Stimulated activated naive CD8-positive, alpha-beta T cell treated with anti-CD3 and anti-CD28 coated beads, Interleukin-15, Interleukin-2, amounts not matched to agents 100 ng/mL and 50 ng/mL, for 24 hours (primary cell): ENCODE results near the gene STK25.

Experiments used
- H3K27ac Mint-ChIP-seq: one replicate; pipeline ENCODE4 v1.8.0; 2021; ENCODE audit warnings: mild to moderate bottlenecking, mixed read lengths
- H3K27me3 Mint-ChIP-seq: one replicate; pipeline ENCODE4 v1.8.0; 2021; ENCODE audit warnings: mixed read lengths
- H3K36me3 Mint-ChIP-seq: one replicate; pipeline ENCODE4 v1.8.0; 2021; ENCODE audit warnings: low read depth, mixed read lengths
- H3K4me1 Mint-ChIP-seq: one replicate; pipeline ENCODE4 v1.8.0; 2021; ENCODE audit warnings: low read depth, mixed read lengths
- H3K4me3 Mint-ChIP-seq: one replicate; pipeline ENCODE4 v1.8.0; 2021; ENCODE audit warnings: mild to moderate bottlenecking, mixed read lengths
- H3K9me3 Mint-ChIP-seq: one replicate; pipeline ENCODE4 v1.8.0; 2021; ENCODE audit warnings: mixed read lengths

Gene STK25

DNA sequence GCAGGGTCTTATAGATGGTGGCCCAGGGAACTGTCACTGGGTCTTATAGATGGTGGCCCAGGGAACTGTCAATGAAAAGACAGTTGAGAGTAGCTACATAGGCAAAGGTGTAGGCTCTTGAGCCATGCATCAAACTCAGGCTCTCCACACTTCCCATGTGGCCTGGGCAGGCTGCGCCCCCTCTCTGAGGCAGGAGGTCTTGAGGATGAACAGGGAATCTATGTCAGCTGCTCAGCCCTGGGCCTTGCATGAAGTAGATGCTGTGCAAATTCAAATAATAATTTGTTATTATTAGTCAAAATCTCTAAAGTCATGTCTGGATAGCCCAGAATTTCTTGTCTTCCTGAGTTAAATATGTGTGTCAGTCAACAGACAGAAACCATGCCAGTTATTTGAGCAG lies 26.7 kb downstream of the STK25 start:
- Mint-ChIP-seq H3K36me3 (peaks cover 8% of the 10 kb centered on the region), H3K27ac (no peak overlapping the region), H3K9me3 (no peaks in the 10 kb centered on the region), H3K4me3 (no peak overlapping the region), H3K4me1 (no peaks in the 10 kb centered on the region), H3K27me3 (no peaks in the 10 kb centered on the region)

DNA sequence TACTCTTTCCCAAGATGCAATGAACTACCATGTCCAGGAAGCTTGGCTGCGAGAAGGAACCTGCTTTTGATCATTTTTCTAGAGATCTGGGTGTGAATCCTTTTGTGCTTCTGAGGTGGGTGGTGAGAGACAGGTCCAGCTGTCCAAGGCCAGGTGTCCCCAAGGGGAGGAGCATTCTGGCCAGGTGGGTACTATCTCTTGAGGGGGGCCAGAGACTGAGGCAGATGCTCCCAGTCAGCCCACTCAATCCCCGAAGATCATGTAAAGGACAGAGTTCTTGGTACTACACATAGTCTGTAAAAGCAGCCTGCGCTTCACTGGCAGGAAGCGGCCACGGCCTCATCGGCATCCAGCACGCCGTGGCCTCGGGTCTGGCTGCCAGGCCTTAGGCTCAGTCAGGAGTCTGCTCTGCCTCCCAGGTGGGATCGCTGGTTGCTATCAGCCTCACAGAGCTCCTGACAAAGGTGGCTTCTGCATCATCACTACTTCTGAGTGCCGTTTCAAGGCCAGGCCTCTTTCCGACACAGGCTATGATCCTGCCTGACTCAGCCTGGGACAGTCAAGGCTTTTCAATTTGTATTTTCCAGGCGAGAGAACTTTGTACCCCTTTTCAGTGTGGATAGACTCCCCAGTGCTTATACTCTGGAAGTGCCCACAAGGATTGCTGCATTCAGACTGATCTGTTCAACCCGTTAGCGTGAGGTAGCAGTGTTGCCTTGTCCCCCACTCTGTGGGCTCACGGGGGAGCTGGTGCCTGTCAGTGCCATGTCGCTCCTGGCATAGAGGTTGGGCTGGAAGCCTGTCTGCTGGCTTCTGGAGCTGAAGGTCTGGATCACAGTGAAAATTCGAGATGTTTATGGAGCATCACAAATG lies 29.1 kb downstream of the STK25 start:
- Mint-ChIP-seq H3K36me3 (peaks cover 7% of the 10 kb centered on the region), H3K4me1 (no peaks in the 10 kb centered on the region), H3K27ac (no peak overlapping the region), H3K27me3 (no peaks in the 10 kb centered on the region), H3K4me3 (no peak overlapping the region), H3K9me3 (no peaks in the 10 kb centered on the region)

GRCh38 chr2:241478166-241478565 lies 30.2 kb downstream of the STK25 start:
- Mint-ChIP-seq H3K27ac (no peak overlapping the region), H3K36me3 (peaks cover 7% of the 10 kb centered on the region), H3K9me3 (no peaks in the 10 kb centered on the region), H3K4me3 (no peak overlapping the region), H3K4me1 (no peaks in the 10 kb centered on the region), H3K27me3 (peaks cover under 1% of the 10 kb centered on the region)

- no peaks in the 10 kb centered on the region for H3K4me1 Mint-ChIP-seq
- H3K36me3 Mint-ChIP-seq = peaks cover 7% of the 10 kb centered on the region
- no peak overlapping the region for H3K27ac Mint-ChIP-seq
- H3K4me3 Mint-ChIP-seq = no peak overlapping the region
- H3K27me3 Mint-ChIP-seq = peaks cover 15% of the 10 kb centered on the region
- H3K9me3 Mint-ChIP-seq = no peaks in the 10 kb centered on the region
These were observed 33.1 kb downstream of the STK25 start for GRCh38 chr2:241475267-241475666.

DNA sequence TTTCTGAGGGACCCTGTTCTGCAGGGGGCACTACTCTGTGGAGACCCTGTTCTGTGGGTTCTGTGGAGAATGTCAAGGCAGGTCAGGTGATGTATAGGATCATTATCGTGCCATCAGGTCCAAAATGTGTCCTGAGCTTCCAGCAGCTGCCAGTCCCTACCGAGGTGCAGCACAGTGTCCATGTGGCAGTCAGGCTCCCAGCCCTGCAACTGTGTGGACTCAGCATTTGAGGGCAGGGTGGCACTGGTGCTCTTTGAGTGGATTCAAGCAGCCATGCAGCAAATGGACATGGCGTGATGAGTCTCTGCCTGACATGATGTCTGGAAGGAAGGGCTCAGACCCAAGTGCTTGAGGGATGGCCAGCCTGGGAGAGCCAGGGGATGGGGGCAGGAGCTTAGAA lies 35.0 kb downstream of the STK25 start:
- Mint-ChIP-seq H3K9me3 (no peaks in the 10 kb centered on the region), H3K27ac (no peak overlapping the region), H3K27me3 (peaks cover 15% of the 10 kb centered on the region)

DNA sequence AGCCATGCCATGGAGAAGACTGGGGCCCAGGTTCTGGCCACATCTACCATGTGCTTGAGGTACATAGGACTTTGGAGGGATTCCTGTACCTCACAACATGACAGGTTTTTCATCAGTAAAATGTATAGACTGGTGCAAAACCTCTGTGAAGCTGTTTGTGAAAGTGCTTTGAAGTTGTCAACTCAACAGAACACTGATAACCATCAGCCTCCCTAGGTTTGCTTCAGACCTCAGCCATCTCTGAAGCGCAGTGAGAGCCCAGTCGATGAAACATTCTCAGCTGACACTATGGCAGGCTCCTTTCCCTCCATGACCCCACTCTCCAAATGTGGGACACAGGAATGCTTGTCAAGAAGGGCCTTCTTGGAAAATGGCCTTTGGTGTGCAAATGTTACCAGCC lies 38.6 kb downstream of the STK25 start:
- Mint-ChIP-seq H3K27ac (no peak overlapping the region), H3K9me3 (no peaks in the 10 kb centered on the region), H3K4me1 (no peaks in the 10 kb centered on the region), H3K36me3 (no peaks in the 10 kb centered on the region), H3K4me3 (no peak overlapping the region), H3K27me3 (peaks cover 15% of the 10 kb centered on the region)

More for the DNA sequence above, 35.0 kb downstream of the STK25 start:
- Mint-ChIP-seq H3K4me3 (no peak overlapping the region), H3K36me3 (peaks cover 4% of the 10 kb centered on the region), H3K4me1 (no peaks in the 10 kb centered on the region)

DNA sequence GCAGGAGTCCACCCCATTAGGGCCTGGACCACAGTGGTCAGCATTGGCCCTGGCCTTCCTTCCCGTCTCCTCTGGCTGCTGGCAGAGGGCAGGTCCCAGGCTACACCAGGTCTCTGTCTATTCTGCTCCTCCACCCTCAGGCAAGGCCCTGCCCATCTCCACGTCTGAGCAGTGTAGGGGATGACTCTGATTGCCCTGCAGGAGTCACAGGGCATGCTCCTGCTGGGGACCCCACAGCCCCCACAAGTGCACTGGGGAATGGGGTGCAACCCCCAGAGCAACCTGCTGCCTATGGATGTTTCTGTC lies 40.0 kb downstream of the STK25 start:
- Mint-ChIP-seq H3K36me3 (no peaks in the 10 kb centered on the region), H3K27ac (no peak overlapping the region), H3K9me3 (no peaks in the 10 kb centered on the region), H3K27me3 (peaks cover 15% of the 10 kb centered on the region), H3K4me1 (no peaks in the 10 kb centered on the region), H3K4me3 (no peak overlapping the region)

GRCh38 chr2:241467777-241468475 lies 40.5 kb downstream of the STK25 start:
- H3K36me3 Mint-ChIP-seq = no peaks in the 10 kb centered on the region
- no peak overlapping the region for H3K4me3 Mint-ChIP-seq
- H3K9me3 Mint-ChIP-seq = no peaks in the 10 kb centered on the region
- no peaks in the 10 kb centered on the region for H3K4me1 Mint-ChIP-seq
- peaks cover 13% of the 10 kb centered on the region for H3K27me3 Mint-ChIP-seq
- no peak overlapping the region for H3K27ac Mint-ChIP-seq

- Mint-ChIP-seq H3K27me3 (no peaks in the 10 kb centered on the region), H3K4me1 (no peaks in the 10 kb centered on the region)
These were observed 42.2 kb downstream of the STK25 start for GRCh38 chr2:241466230-241466629.

DNA sequence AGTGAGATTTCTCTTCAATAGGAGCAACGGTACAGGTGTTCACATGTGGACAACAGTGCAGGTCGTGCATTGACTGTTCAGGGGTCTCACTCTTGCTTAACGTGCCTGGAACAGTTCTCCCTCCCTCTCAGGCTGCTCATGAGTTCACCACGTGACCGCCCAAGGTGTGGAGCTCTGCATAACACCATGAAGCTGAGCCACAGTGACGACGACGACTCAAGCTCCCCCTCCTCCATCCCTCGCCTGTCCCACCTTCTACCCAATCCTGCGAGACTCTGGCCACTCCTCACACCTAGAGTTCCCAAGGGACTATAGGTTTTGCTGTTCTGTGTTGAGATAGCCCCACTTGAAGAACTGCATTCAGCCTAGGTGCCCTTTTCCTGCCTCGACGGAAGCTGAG lies 42.8 kb downstream of the STK25 start:
- no peaks in the 10 kb centered on the region for H3K36me3 Mint-ChIP-seq
- no peak overlapping the region for H3K27ac Mint-ChIP-seq
- no peaks in the 10 kb centered on the region for H3K27me3 Mint-ChIP-seq
- no peaks in the 10 kb centered on the region for H3K4me1 Mint-ChIP-seq
- H3K9me3 Mint-ChIP-seq = no peaks in the 10 kb centered on the region
- no peak overlapping the region for H3K4me3 Mint-ChIP-seq

More at GRCh38 chr2:241466230-241466629, 42.2 kb downstream of the STK25 start:
- no peak overlapping the region for H3K27ac Mint-ChIP-seq
- no peaks in the 10 kb centered on the region for H3K9me3 Mint-ChIP-seq
- H3K4me3 Mint-ChIP-seq = no peak overlapping the region
- H3K36me3 Mint-ChIP-seq = no peaks in the 10 kb centered on the region

GRCh38 chr2:241463276-241464135 lies 44.9 kb downstream of the STK25 start:
- Mint-ChIP-seq H3K9me3 (no peaks in the 10 kb centered on the region), H3K4me3 (no peak overlapping the region), H3K27me3 (no peaks in the 10 kb centered on the region), H3K36me3 (no peaks in the 10 kb centered on the region), H3K27ac (no peak overlapping the region), H3K4me1 (no peaks in the 10 kb centered on the region)

- no peaks in the 10 kb centered on the region for H3K27me3 Mint-ChIP-seq
- no peaks in the 10 kb centered on the region for H3K4me1 Mint-ChIP-seq
- no peaks in the 10 kb centered on the region for H3K9me3 Mint-ChIP-seq
- H3K27ac Mint-ChIP-seq = no peak overlapping the region
- H3K36me3 Mint-ChIP-seq = no peaks in the 10 kb centered on the region
- H3K4me3 Mint-ChIP-seq = no peak overlapping the region
These were observed 46.4 kb downstream of the STK25 start for GRCh38 chr2:241461693-241462677.

GRCh38 chr2:241460631-241461030 lies 47.8 kb downstream of the STK25 start:
- H3K27me3 Mint-ChIP-seq = no peaks in the 10 kb centered on the region
- H3K4me1 Mint-ChIP-seq = no peaks in the 10 kb centered on the region
- H3K36me3 Mint-ChIP-seq = no peaks in the 10 kb centered on the region
- no peak overlapping the region for H3K27ac Mint-ChIP-seq
- H3K4me3 Mint-ChIP-seq = no peak overlapping the region
- H3K9me3 Mint-ChIP-seq = no peaks in the 10 kb centered on the region

DNA sequence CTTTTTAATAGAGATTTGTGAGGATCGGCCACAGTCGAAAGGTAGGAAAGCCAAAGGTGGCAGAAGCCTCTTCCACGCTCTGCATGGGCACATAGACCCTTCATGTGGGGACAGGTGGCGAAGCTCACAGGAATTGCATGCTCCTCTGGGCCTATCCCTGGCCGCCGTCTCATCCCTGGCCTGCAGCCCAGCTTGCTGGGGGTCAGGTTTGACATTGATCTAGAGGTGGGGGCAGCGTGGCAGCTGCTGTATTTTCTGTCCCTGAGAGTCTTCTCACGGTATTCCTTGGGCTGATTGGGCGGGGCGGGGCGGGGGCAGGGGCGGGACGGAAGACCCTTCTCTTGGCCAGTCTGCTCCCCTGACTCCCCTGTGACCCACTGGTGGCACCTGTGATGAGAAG lies 48.9 kb downstream of the STK25 start:
- Mint-ChIP-seq H3K9me3 (no peaks in the 10 kb centered on the region), H3K36me3 (no peaks in the 10 kb centered on the region), H3K27ac (no peak overlapping the region), H3K27me3 (peaks cover 4% of the 10 kb centered on the region), H3K4me1 (no peaks in the 10 kb centered on the region), H3K4me3 (no peak overlapping the region)
